ENCODE data around the gene ZFYVE26.
A peak's percentile ranks its signal among the peaks of the same experiment; 100 is the strongest.
"Not testable (repeated sequence)": the region's sequence is repeated elsewhere in the genome, so short reads cannot be mapped to it uniquely, and the experiment has no call there.

The ZFYVE26 gene

DNA sequence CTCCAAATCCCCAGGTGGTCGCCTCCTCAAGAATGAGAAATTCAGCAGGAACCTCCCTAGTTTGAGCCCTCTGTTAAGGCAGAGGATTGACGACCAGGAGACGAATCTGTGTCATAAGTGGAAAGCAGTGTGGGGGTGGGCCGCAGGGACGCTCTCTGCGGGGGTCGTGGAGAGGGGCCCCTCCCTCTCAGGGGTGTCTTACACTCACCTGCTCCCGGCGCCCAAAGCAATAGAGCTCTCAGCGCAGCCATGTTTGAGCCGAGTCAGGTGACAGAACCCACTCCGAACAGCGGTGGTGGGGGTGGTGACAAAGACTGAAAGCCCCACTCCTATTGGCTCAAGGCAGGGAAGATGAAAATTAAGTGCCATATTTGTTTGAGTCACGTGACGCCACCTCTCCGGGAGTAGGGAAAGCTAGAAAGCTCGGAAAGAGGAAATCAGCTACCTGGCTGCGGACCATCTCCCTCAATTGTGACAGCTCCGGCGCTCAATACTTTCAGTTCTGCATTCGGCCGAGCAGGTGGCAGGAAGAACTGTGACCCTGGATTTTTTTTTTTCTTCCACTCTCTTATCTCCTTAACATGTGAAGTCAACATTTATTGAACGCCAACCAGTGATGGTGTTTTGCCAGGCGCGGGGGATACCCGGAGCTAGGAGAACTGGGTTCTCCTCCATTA lies at the start of gene ZFYVE26:
TSS of gene ZFYVE26 (minus strand) at position 265 of the 677 bp plus-strand sequence. CDS start 627 bp downstream, outside the sequence.
- DNase-seq (ENCODE audit: low read depth): peak; percentile 77

DNA sequence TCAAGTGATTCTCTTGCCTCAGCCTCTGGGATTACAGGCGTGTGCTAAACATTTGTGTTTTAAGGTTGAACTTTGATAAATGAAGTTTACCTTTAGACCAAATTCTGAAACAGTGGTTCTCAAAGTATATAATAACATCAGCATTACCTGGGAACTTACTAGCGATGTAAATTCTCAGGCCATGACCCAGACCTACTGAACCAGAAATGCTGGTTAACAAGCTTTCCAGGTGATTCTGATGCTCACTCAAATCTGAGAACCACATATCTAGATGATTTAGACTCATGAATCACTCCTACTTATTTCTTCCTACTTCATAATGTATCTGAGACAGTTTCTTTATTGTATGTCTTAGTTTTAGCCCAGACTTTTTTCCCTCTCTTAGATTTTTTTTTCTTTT lies 46.8 kb upstream of the ZFYVE26 start:
- DNase-seq (ENCODE audit: low read depth): no peak

DNA sequence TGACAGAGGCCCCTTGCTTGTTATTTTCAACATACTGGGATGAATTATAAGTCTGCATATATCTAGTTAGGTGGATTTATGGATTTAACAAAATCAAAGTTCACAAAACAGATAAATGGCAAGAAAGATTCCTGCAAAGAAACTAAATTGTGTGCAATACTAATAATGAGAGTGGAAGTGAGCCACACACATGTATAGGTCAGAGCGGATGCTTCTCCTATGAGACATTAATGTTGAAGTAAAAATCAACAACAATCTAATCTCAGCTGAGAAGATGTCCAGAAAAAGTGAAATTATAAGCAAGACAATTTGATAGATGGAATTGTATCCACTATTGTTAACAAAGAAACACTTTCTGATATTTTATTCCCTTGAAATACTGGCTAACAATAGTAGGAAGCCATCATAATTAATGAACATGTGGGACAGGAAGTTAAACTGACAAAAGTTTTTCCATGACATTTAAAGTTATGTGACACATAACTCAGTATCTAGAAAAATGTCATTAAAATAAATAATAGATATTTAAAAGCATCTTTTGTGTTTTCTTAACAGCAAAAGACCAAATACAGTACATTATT lies 42.9 kb upstream of the ZFYVE26 start:
- DNase-seq (ENCODE audit: low read depth): no peak

DNA sequence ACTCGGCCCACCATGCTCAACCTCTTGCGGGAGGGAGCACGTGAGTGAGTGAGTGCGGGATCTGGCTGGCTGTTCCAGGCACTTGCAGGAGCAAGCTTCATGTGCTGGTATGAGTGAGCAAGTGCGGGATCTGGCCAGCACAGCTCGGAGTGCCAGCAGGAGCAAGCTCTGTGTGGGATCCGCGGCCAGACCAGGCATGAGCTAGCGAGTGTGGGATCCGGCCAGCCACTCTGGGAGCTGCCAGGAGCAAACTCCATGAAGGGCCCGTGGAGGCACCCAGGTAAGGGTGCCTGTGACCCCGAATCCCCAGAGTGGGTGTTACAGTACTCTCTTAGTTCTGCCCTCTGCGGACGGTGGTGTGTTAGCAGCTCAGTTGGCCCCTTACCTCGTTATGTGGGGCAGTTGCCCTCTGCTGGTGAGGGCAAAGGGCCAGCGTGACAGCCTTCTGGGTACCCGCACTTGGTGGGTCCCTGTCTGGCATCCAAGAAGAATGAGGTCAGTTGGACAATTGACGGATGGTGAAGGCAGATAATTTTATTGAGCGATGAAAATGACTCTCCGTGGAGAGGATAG lies 41.5 kb upstream of the ZFYVE26 start:
- DNase-seq (ENCODE audit: low read depth): no peak

DNA sequence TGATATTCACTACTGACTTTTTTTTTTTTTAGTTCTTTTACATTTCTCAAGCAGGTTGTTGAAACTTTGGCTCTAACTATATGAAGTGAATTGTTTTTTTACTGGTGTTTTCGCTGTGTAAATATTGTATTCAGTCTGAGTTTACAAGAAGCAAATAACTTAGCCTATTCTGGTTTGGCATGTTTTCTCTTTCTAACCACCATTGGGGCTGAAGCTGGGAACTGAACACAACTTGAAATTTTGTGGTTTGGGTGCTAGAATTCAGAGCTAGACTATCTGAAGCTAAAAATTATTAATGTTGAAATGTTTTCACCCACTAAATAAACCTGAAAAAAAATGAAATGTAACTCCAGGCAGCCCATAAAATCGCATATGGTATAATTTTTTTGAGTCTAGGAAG lies 40.4 kb upstream of the ZFYVE26 start:
- no peak for DNase-seq (ENCODE audit: low read depth)

DNA sequence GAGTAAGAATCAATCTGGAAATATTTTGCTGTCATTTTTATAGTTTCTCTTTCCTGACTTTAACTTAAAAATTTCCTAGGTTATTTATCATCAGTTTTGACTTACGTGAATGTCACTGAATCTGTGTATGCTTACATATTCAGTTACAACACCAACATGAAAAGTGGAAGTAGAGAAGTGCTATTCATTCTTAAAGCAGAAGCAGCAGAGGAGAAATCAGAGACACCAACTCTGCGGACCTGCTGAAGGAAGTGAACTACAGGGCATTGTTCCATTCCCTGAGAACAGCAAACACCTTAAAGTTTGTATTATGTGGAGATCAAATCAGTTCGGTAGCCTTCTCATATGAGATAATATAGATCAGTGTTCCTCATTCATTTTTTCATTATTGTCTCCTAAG lies 37.3 kb upstream of the ZFYVE26 start:
- DNase-seq (ENCODE audit: low read depth): no peak

DNA sequence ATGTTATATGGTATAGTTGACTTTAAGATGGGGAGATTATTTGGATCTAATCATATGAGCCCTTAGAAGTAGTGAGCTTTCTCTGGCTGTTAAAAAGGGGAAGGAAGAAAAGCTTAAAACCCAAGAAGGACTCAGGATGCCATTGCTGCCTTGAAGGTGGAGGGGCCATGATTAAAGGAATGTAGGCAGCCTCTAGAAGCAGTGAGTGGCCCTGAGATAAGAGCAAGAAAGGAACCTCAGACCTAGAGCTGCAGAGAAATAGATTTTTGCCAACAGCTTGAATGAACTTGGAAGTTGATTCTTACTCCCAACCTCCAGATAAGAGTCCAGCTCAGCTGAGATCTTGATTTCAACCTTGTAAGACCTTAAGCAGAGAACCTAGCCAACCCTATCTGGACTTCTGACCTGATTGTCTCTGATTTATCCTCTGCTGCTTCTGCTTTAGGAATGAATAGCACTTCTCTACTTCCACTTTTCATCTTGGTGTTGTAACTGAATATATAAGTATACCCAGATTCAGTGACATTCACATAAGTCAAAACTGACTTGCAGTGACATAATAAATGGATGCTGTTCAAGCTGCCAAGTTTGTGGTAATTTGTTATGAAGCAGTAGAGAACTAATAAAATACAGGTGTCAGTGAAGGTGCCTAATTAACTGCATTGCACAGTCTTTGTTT lies 36.7 kb upstream of the ZFYVE26 start:
- DNase-seq (ENCODE audit: low read depth): no peak

DNA sequence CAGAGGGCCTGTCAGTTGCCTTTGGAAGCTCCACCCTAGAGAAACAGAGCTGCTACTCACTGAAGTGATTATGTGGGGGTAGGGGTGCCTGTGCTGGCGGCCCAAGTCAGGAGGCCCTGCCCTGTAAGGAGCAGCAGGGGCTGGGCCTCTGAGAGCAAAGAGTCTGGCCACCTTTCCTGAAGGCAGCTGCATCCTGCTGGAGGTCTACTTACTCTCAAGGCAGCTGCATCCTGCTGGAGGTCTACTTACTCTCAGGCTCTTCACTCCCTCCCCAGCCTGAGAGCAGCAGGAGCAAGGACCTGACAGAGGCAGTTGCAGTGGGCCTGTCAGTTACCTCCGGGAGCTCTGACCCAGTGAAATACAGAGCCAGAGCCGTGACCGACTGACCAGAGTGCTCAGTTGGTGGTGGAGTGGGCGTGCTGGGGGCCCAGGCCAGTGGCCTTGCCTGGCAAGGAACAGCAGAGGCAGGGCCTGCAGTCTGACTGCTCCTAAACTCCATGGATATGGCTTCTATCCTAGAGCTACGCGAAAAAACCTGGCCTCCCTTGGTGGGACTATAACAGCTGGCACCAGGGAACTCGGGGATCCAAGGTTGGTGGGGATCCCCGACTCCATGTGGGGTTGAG lies 35.5 kb upstream of the ZFYVE26 start:
- no peak for DNase-seq (ENCODE audit: low read depth)

DNA sequence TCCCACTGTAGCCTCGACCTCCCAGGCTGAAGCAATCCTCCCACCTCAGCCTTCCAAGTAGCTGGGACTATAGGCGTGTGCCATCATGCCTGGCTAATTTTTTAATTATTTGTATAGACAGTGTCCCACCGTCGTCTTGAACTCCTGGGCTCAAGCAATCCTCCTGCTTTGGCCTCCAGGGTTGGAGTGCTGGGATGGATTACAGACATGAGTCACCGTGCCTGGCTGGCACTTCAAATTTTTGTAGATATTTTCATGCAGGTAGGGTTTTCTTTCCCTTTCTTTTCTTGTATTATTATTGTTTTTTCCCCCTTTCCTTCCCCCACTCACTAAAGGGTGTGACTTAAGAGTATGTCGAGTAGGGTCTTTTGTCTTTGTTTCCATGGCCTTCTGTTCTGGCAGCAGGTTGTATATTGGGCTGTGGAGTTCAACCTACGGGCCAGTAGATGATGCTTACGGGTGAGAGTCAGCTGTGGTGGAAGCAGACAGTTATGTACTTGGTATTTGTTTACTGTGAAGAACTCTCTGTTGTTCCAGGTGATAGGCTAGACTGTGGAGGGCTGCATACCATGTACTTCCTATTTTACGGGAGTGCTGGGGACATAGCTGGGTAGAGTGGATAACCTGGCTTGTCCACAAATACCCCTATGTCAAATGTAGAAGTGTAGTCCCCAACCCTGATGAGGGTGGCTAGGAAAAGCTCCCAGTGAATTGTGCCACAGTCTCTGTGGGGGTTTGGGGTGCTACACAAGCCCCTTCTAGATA lies 33.9 kb upstream of the ZFYVE26 start:
- DNase-seq (ENCODE audit: low read depth): no peak

DNA sequence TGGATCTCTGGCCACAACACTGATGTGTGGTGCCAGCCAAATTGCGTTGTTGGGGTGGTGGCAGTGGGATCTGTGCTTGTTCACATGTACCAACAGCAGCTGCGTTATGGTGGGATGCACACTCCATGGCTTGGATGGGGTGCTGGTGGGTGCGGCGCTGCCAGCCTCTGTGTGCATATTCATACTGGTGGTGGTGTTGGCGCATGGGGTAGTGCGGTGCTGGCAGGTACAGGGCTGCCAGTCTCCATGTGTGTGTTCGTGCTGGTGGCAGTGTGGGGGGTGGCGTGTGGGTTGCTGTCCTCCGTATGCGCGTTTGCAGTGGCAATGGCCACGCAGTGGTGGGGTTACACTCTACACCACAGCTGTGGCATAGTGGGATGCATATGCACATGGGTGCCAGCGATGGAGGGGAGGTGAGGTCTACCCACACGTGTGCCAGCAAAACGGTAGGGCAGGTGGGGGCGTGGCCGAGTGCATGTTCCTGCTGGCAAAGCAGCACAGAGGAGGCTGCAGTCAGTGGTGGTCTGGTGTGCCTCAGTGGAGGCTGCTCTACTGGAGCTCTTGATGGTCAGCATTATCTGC lies 29.7 kb upstream of the ZFYVE26 start:
- no peak for DNase-seq (ENCODE audit: low read depth)

DNA sequence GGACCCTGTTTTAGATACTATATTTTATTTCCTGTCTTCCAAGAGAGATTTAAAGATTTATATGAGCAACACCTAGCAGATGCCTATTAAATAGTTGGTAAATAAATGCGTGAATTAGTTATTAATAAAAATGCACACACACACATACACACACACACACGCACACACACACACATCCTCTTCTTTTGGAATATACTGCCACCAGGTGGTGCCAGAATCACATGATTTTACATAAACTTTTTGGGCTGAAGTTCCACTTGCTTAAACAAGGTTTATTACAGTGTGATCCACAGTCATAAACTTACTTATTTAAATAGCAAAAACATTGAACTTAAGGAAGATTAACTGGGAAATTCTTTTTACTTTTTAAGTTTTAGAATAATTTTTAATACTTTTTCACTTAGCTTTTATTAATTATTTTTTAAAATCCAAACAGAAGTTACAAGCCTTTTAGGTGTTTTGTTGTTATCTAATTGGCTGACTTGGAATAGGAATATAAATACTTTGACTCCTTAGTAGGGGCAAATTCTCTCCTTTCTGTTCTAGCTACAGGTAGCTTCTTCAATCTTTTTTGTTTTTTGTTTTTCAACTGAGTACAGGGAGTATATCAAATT lies 20.7 kb upstream of the ZFYVE26 start:
- DNase-seq (ENCODE audit: low read depth): no peak

DNA sequence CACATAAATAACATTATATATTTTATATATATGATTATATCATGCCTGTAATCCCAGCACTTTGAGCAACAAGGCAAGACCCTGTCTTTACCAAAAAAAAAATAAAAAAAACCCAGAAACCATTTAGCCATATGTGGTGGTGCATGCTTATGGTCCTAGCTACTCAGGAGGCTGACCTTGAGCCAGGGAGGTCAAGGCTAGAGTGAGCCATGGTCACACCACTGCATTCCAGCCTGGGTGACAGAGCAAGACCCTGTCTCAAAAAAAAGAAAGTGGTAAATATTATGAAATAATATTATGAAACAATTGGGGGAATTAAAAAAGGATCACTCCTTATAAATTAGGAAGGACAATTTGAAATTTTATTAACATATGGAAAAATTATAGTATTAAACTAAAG lies 19.2 kb upstream of the ZFYVE26 start:
- no peak for DNase-seq (ENCODE audit: low read depth)

DNA sequence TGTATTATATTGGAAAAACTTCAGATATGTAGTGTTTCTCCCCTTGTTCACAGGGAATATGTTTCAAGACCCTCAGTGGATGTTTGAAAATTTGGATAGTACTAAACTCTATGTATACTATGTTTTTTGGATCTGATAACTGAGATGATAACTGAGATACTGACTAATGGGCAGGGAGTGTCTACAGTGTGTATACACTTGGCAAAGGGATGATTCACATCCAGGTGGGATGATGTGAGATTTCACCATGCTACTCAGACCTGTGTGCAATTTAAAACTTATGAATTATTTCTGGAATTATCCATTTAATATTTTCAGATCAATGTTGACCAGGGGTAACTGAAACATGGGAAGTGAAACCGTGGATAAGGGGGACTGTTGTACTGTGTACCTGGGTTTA lies 17.0 kb upstream of the ZFYVE26 start:
- DNase-seq (ENCODE audit: low read depth): no peak

DNA sequence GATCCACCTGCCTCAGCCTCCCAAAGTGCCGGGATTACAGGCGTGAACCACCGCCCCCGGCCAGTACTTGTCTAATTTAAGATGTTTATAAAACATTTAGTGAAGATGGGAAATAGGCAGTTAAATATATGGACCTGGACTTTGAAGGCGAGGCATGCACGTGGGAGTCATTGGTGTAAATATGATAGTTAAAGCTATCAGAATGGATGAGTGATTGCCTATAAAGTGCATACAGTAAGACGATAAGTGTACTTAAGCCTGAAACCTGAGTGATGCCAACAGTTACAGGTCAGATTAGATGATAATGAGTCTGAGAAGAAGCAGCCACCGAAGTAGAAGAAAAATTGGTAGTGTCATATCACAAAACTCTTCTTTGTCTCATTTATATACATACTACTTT lies 14.7 kb upstream of the ZFYVE26 start:
- no peak for DNase-seq (ENCODE audit: low read depth)

DNA sequence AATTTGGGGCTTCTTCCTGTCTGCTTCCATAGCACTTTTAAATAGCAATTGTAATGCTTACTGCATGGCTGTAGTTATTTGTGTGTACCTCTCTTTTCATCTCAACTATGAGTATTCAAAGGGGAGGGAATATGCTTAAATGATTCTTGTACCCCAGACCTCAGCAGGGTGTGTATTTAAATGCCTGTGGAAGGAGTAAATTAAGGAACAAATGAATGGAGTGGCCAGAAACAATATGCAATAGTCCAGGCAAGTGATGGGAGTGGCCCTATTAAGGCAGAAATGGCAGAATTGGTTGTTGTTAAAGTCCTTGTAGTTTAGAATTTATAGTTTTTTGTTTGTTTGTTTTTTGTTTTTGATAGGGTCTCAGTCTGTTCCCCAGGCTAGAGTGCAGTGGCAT lies 4.7 kb upstream of the ZFYVE26 start:
- DNase-seq (ENCODE audit: low read depth): no peak

DNA sequence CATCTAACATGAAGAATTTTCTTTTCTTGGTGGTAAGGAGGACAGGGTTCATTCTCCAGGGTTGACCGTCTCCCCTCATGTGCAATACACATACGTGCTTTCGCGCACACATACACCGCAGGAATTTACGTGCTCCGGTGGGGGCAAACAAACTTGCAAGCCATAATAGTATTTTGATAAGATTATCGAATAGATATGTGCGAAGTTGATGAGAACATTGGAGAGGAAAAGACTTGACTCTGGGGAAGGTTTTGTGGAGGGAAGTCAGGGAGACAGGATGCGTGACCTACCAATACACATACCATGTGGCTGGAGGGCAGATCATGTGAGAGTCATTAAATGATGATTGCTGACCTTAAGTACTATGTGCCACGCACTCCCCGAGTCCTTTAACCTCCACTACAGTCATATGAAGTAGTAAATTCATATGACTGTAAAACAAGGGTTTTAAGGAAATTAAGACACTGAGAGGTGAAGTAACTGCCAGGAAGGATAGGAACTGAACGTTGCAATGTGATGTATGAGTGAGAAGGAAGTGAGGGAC lies 4.1 kb upstream of the ZFYVE26 start:
- DNase-seq (ENCODE audit: low read depth): no peak

DNA sequence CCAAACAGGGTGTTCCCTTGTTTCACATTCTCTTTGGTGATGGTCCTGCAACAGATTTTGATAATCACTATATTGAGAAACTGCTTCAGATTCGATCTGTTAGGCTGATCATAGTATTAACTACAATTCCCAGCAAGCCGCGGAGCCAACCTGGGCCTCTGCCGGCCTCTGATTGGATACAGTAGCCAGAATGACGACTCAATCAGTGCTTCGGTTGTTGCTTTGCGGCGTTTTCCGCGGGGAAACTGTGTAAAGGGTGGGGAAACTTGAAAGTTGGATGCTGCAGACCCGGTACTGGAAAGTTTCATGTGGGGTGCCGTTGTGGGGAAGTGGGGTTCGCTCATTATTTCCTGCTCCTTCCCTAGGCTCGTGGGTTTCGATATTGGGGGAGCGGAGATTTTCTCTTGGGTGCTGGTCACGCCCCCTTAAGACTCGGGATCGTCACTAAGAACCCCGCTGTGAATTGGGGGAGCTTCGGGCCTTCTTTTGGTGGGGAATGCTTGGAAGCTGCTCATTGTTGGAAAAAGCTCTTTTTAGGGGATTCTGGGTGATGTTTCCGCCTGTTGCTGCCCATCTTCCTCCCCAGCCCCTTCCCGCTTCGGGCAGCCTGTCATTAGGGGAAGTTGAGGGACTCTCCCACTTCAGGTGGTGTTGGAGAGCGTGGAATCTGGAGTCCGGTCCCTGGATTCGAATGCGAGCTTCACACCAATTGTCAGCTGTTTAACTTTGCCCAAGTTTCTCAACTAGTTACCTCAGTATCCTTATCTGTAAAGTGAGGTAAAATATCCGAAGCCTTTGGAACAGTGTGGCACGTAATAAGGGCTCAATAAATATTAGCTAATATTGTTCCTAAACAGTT lies 3.4 kb upstream of the ZFYVE26 start, which contains the start of gene RAD51B:
TSS of gene RAD51B (plus strand) at position 217 of the 859 bp plus-strand sequence.
- DNase-seq (ENCODE audit: low read depth): peak; percentile 76

DNA sequence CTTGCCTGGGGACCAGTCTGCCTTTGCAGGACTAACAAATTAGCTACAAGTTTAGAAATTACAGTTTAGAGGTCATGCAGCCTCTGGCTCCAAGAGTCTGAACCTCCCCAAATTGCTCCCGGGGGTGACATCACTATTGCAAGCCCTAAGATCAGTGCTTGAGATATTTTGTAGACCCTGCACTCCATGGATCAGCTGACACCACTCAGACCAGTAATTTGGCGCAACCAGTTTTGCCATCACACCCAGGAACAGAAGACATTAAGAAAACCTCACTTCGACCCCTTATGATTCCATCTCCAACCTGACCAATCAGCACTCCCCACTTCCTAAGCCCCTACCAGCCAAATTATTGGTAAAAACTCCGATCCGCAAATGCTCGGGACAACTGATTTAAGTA lies 2.1 kb upstream of the ZFYVE26 start:
- DNase-seq (ENCODE audit: low read depth): not testable (repeated sequence)

DNA sequence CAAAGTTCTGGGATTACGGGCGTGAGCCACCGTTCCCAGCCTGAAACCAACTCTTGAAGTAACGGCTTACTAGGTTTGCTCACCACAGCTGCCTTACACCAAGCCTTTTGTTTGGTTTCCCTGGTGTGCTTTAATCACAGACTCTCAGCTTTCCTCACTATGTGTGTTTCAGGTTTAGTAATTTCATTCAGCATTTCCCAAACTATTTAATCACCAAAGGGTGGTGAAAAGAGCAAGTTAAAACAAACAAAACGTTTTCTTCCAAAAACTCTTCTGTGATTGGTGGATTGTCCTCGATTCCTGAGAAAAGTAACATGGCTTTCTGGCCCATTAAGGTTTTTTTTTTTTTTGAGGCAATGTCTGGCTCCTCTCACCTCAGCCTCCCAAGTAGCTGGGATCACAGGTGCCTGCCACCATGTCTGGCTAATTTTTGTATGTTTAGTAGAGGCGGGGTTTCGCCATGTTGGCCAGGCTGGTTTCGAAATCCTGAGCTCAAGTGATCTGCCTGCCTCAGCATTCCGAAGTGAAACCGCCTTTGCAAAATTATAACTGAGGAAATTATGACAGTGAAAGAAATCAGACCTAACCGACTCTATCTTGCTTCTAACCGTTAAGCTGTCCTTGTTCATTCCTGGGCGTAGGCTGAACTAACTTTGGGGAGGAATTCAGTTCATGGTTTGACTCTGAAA lies 1.5 kb upstream of the ZFYVE26 start:
- DNase-seq (ENCODE audit: low read depth): no peak
